GM19043 (cell line): Measurements from ENCODE around the gene SMIM20.

ENCODE experiments used
- ATAC-seq: cut with Tn5 transposase; IDR thresholded peaks from one replicate; pipeline ENCODE4 v1.9.1; 2021; ENCODE audit warnings: low read depth; ENCODE audit not compliant: unreplicated experiment

Gene SMIM20

DNA sequence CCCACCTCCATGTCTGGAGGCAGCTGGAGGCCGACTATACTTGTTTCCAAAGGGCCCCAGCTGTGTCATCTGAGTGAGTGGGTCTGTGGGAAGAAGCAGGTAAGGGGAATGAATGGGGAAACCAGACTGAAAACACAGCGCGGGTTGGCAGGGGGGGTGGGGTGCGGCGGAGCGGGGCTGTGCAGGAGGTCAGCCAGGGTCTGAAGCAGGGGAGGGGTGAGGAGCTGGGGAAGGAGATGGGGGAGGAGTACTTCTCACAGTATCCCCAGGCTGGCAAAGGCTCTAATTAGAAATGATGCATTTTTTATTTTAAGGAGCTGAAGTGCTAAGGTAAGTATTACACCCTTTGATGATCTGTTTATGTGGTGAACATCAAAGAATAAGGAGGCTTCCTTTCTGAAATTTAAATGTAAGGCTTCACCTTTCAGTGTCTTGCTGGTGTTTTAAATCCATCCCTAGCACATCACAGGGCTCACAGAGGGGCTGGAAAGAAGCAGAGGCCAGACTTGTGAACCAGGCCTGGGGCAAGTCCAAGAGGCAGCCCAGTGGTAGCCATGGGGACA is 37.5 kb downstream of the SMIM20 start:
- no peak for ATAC-seq

DNA sequence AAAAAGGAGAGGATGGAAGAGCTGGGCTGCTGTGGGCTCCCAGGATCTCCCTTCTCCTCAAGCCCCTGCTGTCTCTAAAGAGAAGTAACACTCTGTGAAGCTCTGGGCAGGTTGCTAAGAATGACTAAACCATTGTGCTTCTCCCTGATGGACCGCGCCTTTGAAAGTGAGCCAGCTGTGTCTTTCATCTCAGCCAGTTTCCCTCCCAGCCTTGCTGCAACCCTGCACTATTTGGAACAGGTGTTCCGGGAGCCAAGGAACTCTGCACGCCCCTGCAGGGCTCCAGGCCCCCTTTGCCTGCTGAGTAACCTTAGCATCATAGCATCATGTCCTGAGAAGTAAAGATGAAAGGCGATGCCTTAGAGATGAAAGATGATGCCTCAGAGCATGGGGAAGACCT is 39.7 kb downstream of the SMIM20 start:
- no peak for ATAC-seq

DNA sequence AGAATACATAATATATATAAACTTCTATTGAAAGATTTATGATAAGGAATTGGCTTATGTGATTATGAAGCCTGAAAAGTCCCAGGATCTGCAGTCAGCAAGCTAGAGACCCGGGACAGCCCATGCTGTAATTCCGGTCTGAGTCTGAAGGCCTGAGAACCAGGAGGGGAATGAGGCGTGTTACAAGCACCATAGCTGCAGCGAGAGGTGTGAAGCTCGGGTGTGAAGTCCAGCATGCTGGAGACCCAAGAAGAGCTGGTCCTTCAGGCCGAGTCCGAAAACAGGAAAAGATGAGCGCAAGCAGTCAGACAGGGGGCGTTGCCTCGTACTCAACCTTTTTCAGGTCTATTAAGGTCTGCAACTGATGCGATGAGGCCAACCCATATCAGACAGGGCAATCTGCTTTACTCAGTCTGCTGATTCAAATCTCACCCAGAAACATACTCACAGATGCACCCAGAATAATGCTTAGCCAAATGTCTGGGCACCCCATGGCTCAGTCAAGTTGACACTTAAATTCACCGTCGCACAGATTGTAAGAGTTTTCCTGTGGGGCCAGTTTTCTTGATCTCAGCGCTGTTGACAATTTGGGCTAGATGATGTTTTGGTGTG is 40.4 kb downstream of the SMIM20 start:
- ATAC-seq = no peak

DNA sequence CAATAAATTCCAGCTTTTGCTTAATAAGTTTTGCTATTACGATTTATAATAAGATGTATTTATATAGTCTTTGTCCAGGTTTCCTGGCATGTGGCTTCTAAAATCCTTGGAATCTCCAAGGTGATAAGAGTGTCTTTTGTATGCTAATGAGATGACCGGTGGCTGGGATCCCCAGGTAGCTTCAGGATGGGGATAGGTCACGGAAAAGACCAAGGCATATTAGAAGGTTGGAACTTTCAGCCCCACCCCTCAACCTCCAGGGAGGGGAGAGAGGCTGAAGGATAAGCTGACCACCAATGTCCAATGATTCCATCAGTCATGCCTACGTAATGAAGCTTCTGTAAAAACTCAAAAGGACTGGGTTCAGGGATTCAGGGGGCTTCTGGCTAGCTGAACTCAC is 41.7 kb downstream of the SMIM20 start:
- ATAC-seq = no peak

DNA sequence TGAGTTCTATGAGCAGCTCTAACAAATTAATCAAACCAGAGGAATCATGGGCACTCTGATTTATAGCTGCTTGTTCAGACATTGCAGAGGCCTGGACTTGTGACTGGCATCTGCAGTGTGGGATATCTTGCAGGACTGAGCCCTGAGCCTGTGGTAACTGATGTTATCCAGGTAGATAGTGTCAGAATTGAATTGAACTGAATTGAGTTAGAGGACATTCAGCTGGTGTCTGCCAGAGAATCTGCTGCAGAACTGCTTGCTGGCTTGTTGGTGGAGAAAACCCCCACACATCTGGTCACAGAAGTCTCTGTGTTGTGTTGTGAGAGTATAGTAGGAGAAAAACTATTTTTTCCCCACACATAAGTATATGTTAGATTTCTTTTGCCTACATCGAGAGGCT is 42.2 kb downstream of the SMIM20 start:
- ATAC-seq = no peak

DNA sequence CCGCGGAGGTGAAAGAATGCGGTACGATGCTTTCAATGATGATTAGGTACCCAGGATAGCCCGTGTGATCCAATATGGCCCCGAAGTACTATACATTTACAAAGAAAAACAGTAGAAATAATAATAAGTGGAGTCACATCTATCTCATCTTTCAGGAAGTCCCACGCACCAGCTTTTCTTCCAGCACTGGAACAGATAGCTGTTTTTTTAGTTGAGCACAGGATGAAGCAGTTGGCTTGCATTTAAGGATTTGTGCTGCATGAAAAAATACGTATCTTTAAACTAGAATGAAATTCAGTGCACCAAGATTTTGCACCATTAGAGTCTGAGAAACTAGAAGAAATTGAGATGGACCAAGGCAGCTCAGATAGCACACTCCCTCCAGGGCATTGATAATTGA is 44.1 kb downstream of the SMIM20 start:
- no peak for ATAC-seq

DNA sequence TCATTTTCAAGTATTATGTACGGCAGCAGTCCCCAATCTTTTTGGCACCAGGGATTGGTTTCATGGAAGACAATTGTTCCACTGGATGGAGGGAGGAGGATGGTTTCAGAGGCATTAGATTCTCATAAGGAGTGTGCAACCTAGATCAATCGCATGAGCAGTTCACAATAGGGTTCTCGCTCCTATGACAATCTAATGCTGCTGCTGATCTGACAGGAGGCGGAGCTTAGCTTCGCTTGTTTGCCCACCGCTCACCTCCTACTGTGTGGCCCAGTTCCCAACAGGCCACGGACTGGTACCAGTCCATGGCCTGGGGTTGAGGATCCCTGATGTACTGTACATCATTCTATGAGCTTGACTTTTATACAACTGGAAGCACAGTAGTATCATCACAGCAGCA is 48.4 kb downstream of the SMIM20 start:
- ATAC-seq = no peak

DNA sequence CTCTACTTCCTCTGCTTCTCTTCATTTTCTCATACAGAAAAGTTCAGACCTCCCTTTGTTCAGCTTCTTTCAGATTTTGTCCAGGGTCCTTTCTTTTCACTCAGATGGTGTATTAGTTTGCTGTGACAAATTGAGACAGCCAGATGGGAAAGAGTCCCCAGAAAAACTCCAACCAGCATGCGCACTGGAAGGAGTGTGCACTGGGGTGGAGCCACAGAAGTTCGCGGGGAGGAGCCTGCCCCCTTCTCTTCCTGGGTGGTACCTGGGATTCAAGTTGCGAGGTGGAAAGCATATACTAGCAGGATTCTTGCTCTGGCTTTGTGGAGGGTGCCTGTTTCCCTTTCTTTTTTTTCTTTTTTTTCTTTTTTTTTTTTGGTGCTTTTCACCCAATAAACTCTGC is 51.6 kb downstream of the SMIM20 start:
- ATAC-seq = no peak

DNA sequence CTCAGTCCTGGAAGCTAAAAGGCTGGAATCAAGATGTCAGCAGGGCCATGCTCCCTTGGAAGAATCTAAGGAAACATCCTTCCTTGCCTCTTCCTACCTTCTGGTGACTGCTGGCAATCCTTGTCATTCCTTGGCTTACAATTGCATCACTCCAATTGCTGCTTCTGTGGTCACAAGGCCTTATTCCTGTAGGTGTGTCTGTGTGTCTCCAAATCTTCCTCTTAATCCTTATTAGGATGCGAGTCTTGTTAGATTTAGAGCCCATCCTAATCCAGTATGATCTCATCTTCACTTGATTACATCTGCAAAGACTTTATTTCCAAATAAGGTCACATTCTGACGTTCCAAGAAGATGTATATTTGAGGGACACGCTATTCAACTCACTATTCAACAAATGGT is 52.2 kb downstream of the SMIM20 start:
- ATAC-seq = no peak

DNA sequence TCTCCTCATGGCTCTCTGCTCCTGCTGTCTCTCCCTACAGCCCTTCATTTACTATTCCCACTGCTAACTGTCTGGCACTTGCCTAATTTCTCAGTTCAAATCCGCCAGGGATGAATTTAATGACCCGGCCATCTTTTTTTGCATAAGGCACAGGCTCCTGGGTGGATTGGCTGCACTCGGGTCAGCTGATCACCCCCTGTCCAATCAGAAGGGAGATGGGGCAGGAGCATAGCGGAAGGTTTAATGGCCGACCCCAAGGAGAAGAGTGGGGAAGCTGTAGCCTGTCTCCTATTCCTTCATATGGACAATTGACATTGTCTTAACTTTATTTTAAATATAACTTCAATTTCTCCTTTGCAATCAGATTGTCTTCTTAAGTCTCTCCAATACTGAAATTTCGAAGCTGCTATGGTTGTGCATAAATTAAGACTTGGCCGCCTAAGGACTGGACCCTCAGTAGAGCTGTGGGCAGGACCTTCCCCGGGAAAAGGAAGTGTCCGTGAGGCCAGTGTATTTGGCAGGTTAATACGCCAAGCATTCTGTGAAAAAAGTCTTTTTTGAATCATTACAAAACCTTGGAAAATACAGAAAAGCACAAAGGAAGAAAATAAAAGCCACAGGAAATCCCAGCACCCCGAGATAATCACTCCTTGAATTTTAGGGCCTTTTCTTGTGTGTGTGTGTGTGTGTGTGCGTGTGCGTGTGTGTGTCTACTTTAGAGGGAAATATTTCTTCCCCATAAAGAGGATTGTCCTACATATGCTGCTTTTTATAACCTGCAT is 55.5 kb downstream of the SMIM20 start:
- ATAC-seq = no peak

DNA sequence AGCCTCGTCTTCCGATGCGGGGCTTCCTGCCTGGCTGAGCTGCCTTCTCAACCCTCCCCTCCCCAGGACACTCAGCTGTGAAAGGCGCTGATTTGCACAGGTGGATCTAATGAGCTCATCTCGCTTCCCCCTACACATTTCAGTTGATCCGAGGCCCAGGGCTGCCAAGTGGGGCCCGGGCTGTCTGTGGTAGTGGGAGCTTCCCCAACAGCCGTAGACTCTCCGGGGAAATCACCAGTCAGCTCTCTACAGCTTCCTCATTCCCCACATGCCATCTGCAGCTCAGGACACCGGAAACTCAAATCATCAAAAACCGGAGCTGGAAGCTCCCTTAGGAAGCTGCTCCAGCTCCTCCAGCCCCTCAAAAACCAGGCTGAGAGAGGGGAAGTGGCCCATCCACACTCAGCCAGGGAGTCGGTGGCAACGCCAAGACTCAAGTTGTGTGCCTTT is 56.2 kb downstream of the SMIM20 start:
- peak; percentile 69 for ATAC-seq

DNA sequence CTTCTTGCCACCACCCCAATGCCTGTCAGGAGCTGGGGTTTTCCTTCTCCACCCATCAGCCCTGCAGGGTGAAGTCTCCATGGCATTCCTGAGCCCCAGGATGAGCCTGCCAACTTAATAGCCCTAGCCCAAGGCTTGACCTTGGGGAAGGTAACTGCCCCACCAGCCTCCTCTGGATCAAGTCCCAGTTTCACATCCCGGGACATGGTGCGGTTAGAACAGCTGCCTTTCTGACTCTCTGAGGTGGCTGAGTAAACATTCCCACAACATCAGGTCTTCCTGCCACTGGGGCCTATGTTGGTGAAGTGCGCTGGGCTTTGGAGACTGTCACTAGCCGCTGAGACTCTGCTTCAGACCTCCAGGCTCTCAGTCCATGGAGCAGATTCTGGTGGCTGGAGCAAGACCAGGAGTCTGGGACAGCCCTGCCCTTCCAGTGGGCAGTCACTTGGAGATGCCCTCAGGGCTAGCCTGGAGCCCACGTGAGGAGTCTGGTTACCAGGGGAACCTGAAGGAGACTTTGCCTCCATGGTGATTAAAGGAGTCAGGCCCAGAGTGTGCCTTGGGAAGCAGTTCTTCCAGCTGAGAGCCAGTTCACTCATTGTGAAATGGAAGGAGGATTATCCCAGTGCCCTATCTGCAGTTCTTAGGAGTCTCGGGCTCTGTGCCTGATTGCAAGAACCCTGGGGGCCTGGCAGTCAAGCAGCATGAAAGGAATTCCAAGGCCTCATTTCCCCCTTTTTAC is 56.8 kb downstream of the SMIM20 start:
- no peak for ATAC-seq

DNA sequence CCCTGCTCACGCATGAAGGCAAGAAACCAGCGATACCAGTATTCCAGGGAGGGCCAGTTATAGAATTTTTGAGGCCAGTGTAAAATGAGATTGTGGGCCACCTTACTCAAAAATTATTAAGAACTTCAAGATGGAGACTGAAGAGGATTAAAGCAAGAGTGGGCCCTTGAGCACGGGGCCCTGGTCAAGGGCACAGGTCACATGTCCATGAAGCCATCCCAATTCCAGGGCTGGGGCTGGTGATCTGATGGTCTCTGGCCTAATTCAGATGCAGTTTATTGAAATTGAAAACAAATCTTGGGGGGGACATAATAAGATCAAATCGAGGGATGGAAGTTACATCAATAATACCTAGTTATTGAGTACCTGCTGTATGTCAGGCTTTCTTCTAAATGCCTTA is 58.3 kb downstream of the SMIM20 start:
- no peak for ATAC-seq

DNA sequence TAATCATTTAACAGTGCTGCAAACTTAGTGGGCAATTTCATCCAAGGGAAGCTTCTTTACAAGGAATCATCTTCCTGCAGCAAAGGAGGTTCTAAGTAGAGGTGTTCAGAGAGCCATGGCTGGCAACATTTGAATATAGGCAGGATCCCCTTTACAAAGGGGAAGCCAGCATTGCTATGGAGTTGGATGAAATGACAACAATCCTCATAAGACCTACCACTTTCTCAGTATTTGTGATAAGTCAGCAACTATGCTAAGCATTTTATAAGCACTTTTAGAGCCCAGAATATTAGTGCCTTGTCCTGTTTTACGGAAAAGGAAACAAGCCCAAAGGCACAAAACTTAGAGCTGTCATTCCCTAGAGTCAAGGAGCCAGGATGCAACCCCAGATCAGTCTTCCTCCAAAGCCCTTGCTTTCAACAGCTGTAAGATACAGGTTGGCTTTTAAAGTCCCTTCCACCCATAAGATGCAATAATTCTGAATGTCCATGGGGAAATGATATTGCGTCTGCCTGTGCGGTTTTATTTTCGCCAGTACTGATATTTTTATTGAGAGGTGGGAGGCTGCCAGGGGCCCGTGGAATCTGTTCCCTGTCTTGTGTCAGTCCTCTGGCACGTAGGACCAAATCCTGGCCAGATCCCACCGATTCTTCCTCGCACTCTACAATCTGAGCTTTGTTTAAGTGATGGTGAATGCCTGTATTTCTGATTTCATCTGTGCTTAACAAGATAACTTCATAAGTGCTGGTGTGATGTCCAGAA is 59.1 kb downstream of the SMIM20 start:
- no peak for ATAC-seq

DNA sequence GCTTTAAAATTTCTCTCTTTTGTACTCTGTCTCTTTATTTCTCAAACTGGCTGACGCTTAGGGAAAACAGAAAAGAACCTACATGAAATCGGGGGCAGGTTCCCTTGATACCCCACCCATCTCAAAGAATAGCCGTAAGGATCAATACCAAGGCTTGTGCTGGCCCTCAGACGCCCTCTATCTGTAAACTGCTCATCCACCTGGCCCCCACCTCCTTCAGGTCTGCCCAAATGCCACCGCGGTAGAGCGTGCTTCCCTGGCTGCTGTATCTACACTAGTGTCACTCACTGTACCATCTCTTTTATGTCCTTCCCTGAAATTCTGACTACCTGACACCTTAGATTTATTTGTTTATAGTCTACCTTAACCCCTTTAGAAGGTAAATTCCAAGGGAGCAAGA is 62.8 kb downstream of the SMIM20 start:
- no peak for ATAC-seq

DNA sequence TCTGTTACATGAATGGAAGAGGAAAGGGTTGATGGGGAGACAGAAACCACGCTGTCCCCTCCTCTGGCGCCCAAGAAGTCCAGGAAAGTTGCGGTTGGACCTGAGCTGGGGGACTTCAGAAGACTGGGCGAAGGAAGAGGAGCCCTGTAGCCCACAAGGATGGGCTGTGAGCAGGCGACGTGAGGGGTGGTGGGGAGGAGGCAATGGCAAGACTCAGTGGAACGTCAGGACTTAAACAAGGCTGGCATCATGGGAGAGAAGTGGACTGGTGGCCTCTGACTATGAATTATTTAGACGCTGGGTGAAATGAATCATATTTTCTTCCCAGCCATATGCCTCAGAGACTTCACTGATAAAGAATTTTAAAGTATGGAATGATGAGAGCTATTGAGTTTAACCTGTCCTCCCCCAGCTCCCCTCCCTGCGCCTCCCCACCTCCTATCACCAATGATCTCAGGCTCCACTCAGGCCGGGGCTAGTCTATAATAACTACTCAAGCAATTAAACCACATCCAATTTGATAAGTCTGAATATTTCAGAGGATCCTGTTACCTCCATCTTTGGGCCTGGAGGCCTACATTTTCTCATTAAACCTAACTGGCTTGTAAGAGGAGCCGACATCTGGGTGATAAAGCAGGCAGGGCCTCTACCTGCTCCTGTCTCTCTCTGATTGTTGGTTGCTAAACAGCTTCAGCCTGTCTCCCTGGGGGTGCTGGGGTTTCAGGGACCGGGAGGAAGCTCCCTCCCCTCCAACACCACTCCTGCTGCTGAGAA is 63.6 kb downstream of the SMIM20 start:
- no peak for ATAC-seq

DNA sequence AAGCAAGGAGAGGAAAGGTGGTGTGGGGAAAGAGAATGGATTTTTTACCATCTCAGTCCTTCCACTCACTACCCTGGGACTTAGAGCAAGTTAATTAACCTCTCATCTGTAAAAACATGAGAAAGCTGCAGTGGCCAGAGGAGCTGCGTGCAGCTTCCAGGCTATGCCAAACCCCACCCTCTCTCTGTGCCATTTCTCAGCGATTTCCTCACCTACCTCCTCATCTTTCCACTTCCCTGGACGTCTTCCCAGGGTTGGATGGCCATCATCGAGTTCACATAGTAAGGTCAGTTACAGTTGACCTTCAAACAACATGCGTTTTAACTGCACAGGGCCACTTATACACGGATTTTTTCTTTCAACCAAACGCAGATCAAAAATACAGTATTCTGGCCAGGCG is 64.3 kb downstream of the SMIM20 start:
- no peak for ATAC-seq
